ENCODE results near the gene CDH23.

GRCh38 chr10:71632896-71633600 lies 236.3 kb downstream of the CDH23 start:
- TF ChIP-seq EP300 (IDR thresholded peaks at IDR 0.05): no peak
- no peak for TF ChIP-seq CTCF (IDR thresholded peaks at IDR 0.05)
- TF ChIP-seq POLR2A (IDR thresholded peaks at IDR 0.05): no peak
